ENCODE measurements around the gene CDKL4.

DNA sequence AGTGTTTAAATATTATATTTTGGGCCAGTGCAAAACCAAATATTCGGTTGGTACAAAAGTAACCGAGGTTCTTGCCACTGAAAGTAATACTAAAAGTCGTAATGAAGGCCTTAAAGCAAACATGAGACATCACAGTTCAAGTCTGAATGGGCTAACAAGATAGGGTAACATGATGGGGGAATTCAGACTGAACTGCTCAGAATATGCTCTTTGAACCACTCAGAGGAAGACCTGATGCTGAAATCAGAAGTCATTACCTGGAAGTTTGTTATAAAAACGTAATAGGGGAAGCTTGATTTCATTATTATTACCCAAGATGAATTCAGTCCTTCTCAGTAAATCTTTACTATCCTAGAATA, 26.6 kb downstream of the CDKL4 start:
- TF ChIP-seq, protein P1, sequence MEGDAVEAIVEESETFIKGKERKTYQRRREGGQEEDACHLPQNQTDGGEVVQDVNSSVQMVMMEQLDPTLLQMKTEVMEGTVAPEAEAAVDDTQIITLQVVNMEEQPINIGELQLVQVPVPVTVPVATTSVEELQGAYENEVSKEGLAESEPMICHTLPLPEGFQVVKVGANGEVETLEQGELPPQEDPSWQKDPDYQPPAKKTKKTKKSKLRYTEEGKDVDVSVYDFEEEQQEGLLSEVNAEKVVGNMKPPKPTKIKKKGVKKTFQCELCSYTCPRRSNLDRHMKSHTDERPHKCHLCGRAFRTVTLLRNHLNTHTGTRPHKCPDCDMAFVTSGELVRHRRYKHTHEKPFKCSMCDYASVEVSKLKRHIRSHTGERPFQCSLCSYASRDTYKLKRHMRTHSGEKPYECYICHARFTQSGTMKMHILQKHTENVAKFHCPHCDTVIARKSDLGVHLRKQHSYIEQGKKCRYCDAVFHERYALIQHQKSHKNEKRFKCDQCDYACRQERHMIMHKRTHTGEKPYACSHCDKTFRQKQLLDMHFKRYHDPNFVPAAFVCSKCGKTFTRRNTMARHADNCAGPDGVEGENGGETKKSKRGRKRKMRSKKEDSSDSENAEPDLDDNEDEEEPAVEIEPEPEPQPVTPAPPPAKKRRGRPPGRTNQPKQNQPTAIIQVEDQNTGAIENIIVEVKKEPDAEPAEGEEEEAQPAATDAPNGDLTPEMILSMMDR (conservative IDR thresholded peaks at IDR 0.05 in 1 of 2, IDR thresholded peaks at IDR 0.05 in 1 of 2; ENCODE audit: low read depth in 1 of 2, low read length in 2 of 2): no peak
- TF ChIP-seq EZH2 (IDR thresholded peaks at IDR 0.05; ENCODE audit: low read length, missing control alignments): no peak
